GM06990 (cell line): ENCODE results near the gene EPAS1.

ENCODE experiments used
- DNase-seq: peaks from one replicate; pipeline ENCODE4 v3.0.0-alpha.2; 2011; ENCODE audit not compliant: insufficient read length; ENCODE audit errors: extremely low read depth
- H3K27me3 ChIP-seq: replicated peaks from 2 replicates; pipeline ENCODE4 v1.6.0; 2011; ENCODE audit warnings: low read length; ENCODE audit not compliant: control insufficient read depth, insufficient read depth
- H3K36me3 ChIP-seq: 2 replicates; pipeline ENCODE4 v1.5.1; 2011; ENCODE audit warnings: low read length; ENCODE audit not compliant: control insufficient read depth, insufficient read depth
- H3K4me3 ChIP-seq: replicated peaks from 2 replicates; pipeline ENCODE4 v1.5.1; 2011; ENCODE audit warnings: low read depth, mild to moderate bottlenecking, control low read depth, low read length
- CTCF ChIP-seq: IDR thresholded peaks from 2 replicates; pipeline ENCODE4 v1.5.1; 2011; ENCODE audit warnings: low read length, control low read depth, mild to moderate bottlenecking, inconsistent platforms; ENCODE audit not compliant: insufficient read depth, poor library complexity, severe bottlenecking

The EPAS1 gene

GRCh38 chr2:46268196-46268595, 29.0 kb upstream of the EPAS1 start:
- Histone ChIP-seq H3K36me3 (no peaks in the 10 kb centered on the region), H3K4me3 (no peak overlapping the region), H3K27me3 (no peaks in the 10 kb centered on the region)
- no peak for DNase-seq
- TF ChIP-seq CTCF = no peak

GRCh38 chr2:46269001-46269400, 28.2 kb upstream of the EPAS1 start:
- DNase-seq = no peak
- no peaks in the 10 kb centered on the region for H3K36me3 ChIP-seq
- no peak for TF ChIP-seq CTCF

GRCh38 chr2:46269544-46270273, 27.5 kb upstream of the EPAS1 start:
- Histone ChIP-seq H3K36me3 (no peaks in the 10 kb centered on the region), H3K4me3 (no peak overlapping the region), H3K27me3 (no peaks in the 10 kb centered on the region)
- no peak for DNase-seq
- TF ChIP-seq CTCF = no peak

More at GRCh38 chr2:46269001-46269400, 28.2 kb upstream of the EPAS1 start:
- Histone ChIP-seq H3K27me3 (no peaks in the 10 kb centered on the region), H3K4me3 (no peak overlapping the region)

GRCh38 chr2:46270384-46270783, 26.8 kb upstream of the EPAS1 start:
- H3K4me3 ChIP-seq = no peak overlapping the region
- no peak for TF ChIP-seq CTCF
- no peak for DNase-seq

GRCh38 chr2:46273225-46273863, 23.9 kb upstream of the EPAS1 start:
- Histone ChIP-seq H3K27me3 (no peaks in the 10 kb centered on the region; the same call in 1 of the 2 replicates), H3K36me3 (no peaks in the 10 kb centered on the region), H3K4me3 (no peak overlapping the region)
- TF ChIP-seq CTCF = no peak
- DNase-seq = no peak

More at GRCh38 chr2:46270384-46270783, 26.8 kb upstream of the EPAS1 start:
- Histone ChIP-seq H3K36me3 (no peaks in the 10 kb centered on the region), H3K27me3 (no peaks in the 10 kb centered on the region)
